ENCODE results near the gene FOXP1. TPM values are rescaled to one million over a fixed set of nuclear protein-coding genes. Genes with fewer than 3 reads are reported as not detected.

Gene FOXP1
- total RNA-seq, 1 donor from 2014 or later, result 128 TPM

- H3K4me1 ChIP-seq, result peaks cover 59% of the 10 kb centered on the region
- H3K27ac ChIP-seq, result peak overlapping the region; percentile 92
- no peaks in the 10 kb centered on the region for H3K9me3 ChIP-seq
- peak overlapping the region; percentile 8 to 33 for H3K4me3 ChIP-seq
- no peak for DNase-seq (ENCODE audit: extremely low spot score in 2 of 2)
- H3K36me3 ChIP-seq, result peaks cover 0 to 26% of the 10 kb centered on the region in 2 donors
- intact Hi-C loops (cut with DNase I), result no loop called here
- TF ChIP-seq POLR2AphosphoS5 (IDR thresholded peaks at IDR 0.05; ENCODE audit: insufficient read depth in 1 of 2, low read depth in 1 of 2) (peak in 1 of 2 donors; percentile 77), POLR2A (IDR thresholded peaks at IDR 0.05) (no peak)
- TF ChIP-seq, protein P1, sequence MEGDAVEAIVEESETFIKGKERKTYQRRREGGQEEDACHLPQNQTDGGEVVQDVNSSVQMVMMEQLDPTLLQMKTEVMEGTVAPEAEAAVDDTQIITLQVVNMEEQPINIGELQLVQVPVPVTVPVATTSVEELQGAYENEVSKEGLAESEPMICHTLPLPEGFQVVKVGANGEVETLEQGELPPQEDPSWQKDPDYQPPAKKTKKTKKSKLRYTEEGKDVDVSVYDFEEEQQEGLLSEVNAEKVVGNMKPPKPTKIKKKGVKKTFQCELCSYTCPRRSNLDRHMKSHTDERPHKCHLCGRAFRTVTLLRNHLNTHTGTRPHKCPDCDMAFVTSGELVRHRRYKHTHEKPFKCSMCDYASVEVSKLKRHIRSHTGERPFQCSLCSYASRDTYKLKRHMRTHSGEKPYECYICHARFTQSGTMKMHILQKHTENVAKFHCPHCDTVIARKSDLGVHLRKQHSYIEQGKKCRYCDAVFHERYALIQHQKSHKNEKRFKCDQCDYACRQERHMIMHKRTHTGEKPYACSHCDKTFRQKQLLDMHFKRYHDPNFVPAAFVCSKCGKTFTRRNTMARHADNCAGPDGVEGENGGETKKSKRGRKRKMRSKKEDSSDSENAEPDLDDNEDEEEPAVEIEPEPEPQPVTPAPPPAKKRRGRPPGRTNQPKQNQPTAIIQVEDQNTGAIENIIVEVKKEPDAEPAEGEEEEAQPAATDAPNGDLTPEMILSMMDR (IDR thresholded peaks at IDR 0.05), result no peak
- H3K27me3 ChIP-seq, result no peaks in the 10 kb centered on the region
Measured at GRCh38 chr3:70982700-70983140, 600.8 kb downstream of the FOXP1 start.

DNA sequence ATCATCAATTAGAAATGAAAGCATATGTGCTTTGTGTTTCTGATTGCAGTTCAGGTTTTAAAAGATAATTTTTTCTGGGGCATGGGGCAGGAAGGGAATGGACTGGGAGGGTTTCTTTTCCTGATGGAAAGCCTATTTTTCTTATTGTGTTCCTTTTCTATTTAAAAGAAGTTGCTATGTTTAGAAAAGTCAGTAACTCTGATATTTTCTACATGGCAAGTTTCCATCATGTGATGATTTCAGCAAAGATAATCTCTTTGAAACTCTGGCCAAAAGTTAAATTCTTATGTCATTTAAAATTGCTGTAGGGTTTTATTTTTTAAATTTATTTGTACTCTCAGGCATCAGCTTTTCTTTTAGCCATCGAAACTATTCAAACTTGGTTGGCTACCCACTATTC lies 601.2 kb downstream of the FOXP1 start:
- Histone ChIP-seq H3K27me3 (no peaks in the 10 kb centered on the region), H3K27ac (peak overlapping the region; percentile 92), H3K4me3 (no peak overlapping the region), H3K4me1 (peaks cover 57% of the 10 kb centered on the region), H3K9me3 (no peaks in the 10 kb centered on the region), H3K36me3 (peaks cover 0 to 26% of the 10 kb centered on the region in 2 donors)
- no peak for DNase-seq (ENCODE audit: extremely low spot score in 2 of 2)
- TF ChIP-seq POLR2AphosphoS5 (IDR thresholded peaks at IDR 0.05; ENCODE audit: insufficient read depth in 1 of 2, low read depth in 1 of 2) (no peak), POLR2A (IDR thresholded peaks at IDR 0.05) (no peak)
- TF ChIP-seq, protein P1 (IDR thresholded peaks at IDR 0.05), result no peak
- intact Hi-C loops (cut with DNase I), result no loop called here

- Histone ChIP-seq H3K4me1 (peaks cover 57% of the 10 kb centered on the region), H3K4me3 (no peak overlapping the region), H3K36me3 (peaks cover 0 to 26% of the 10 kb centered on the region in 2 donors), H3K27me3 (no peaks in the 10 kb centered on the region), H3K9me3 (no peaks in the 10 kb centered on the region), H3K27ac (peak overlapping the region; percentile 92)
- no peak for DNase-seq (ENCODE audit: extremely low spot score in 2 of 2)
- no peak for TF ChIP-seq POLR2A (IDR thresholded peaks at IDR 0.05)
- TF ChIP-seq, protein P1 (IDR thresholded peaks at IDR 0.05), result no peak
- no peak for TF ChIP-seq POLR2AphosphoS5 (IDR thresholded peaks at IDR 0.05; ENCODE audit: insufficient read depth in 1 of 2, low read depth in 1 of 2)
- intact Hi-C loops (cut with DNase I), result no loop called here
Measured at GRCh38 chr3:70981231-70981880, 602.2 kb downstream of the FOXP1 start.

- Histone ChIP-seq H3K27ac (peak overlapping the region; percentile 92), H3K36me3 (peaks cover 0 to 28% of the 10 kb centered on the region in 2 donors), H3K4me3 (no peak overlapping the region), H3K4me1 (peaks cover 57% of the 10 kb centered on the region), H3K9me3 (no peaks in the 10 kb centered on the region), H3K27me3 (no peaks in the 10 kb centered on the region)
- TF ChIP-seq POLR2A (IDR thresholded peaks at IDR 0.05) (no peak), POLR2AphosphoS5 (IDR thresholded peaks at IDR 0.05; ENCODE audit: insufficient read depth in 1 of 2, low read depth in 1 of 2) (no peak)
- TF ChIP-seq, protein P1 (IDR thresholded peaks at IDR 0.05), result no peak
- intact Hi-C loops (cut with DNase I), result no loop called here
- no peak for DNase-seq (ENCODE audit: extremely low spot score in 2 of 2)
Measured at GRCh38 chr3:70980646-70981170, 602.8 kb downstream of the FOXP1 start.
